Smooth muscle cell (in vitro differentiated cells): Measurements from ENCODE around the gene LIX1. TPM values are rescaled to one million over a fixed set of nuclear protein-coding genes. Genes with fewer than 3 reads are reported as not detected.
A peak's percentile ranks its signal among the peaks of the same experiment; 100 is the strongest.

Source experiments
- DNase-seq: peaks from one replicate; lab custom pipeline; 2025; ENCODE audit not compliant: unreplicated experiment; lab: John Stamatoyannopoulos, UW
- H2AFZ ChIP-seq: fragments of 200-600 bp; sonication (generic); 2 replicates; pipeline ENCODE4 v1.6.0; 2016; ENCODE audit warnings: antibody characterized with exemption, low read depth, mild to moderate bottlenecking
- H3F3A ChIP-seq: fragments of 200-600 bp; sonication (generic); 2 replicates; pipeline ENCODE4 v1.6.0; 2017; ENCODE audit warnings: antibody characterized with exemption, low read depth
- H3K27ac ChIP-seq: fragments of 200-600 bp; sonication (generic); 2 replicates; pipeline ENCODE4 v1.5.1; 2016; ENCODE audit warnings: low read depth, mild to moderate bottlenecking
- H3K27me3 ChIP-seq: fragments of 200-600 bp; sonication (generic); 2 replicates; pipeline ENCODE4 v1.6.1; 2016; ENCODE audit warnings: low read depth, mild to moderate bottlenecking
- H3K36me3 ChIP-seq: fragments of 200-600 bp; sonication (generic); 2 replicates; pipeline ENCODE4 v1.5.1; 2016; ENCODE audit warnings: low read depth
- H3K4me1 ChIP-seq: fragments of 200-600 bp; sonication (generic); 2 replicates; pipeline ENCODE4 v1.5.1; 2016; ENCODE audit warnings: low read depth
- H3K4me2 ChIP-seq: fragments of 200-600 bp; sonication (generic); 2 replicates; pipeline ENCODE4 v1.6.0; 2016; ENCODE audit warnings: mild to moderate bottlenecking
- H3K4me3 ChIP-seq: fragments of 200-600 bp; sonication (generic); 2 replicates; pipeline ENCODE4 v1.5.1; 2016; ENCODE audit warnings: mild to moderate bottlenecking
- H3K79me2 ChIP-seq: fragments of 200-600 bp; sonication (generic); 2 replicates; pipeline ENCODE4 v1.6.0; 2016; ENCODE audit warnings: low read depth, mild to moderate bottlenecking
- H3K9ac ChIP-seq: fragments of 200-600 bp; sonication (generic); 2 replicates; pipeline ENCODE4 v1.6.0; 2016; ENCODE audit warnings: low read depth
- H3K9me3 ChIP-seq: fragments of 200-600 bp; sonication (generic); replicated peaks from 2 replicates; pipeline ENCODE4 v1.5.1; 2016; ENCODE audit warnings: low read depth
- H4K20me1 ChIP-seq: fragments of 200-600 bp; sonication (generic); 2 replicates; pipeline ENCODE4 v1.6.0; 2016; ENCODE audit warnings: low read depth
- CTCF ChIP-seq: fragments of 200-600 bp; sonication (generic); IDR thresholded peaks from 2 replicates; pipeline ENCODE4 v1.5.1; 2017; ENCODE audit warnings: borderline replicate concordance, mild to moderate bottlenecking, antibody characterized with exemption; ENCODE audit not compliant: insufficient read depth, poor library complexity, severe bottlenecking
- WGBS: methylation state at CpG from one replicate; pipeline ENCODE4 v1.1.7; 2016; ENCODE audit warnings: low lambda C conversion rate; 5-methylcytosine and 5-hydroxymethylcytosine counted together
- polyA plus RNA-seq: library from polyadenylated mRNA; unstranded; fragments of >200 nt; fragmentation: Nextera tagmentation; extraction: Ambion mirVana; gene quantifications from 2 replicates; pipeline ENCODE4 v1.2.1, GENCODE V29; 2016
- total RNA-seq: library from RNA; depleted of rRNA; stranded (reverse); fragments of >200 nt; gene quantifications from 2 replicates; pipeline ENCODE4 v1.2.3, GENCODE V29; 2014

LIX1 gene
- total and polyA plus RNA-seq, 2 experiments from 2014 or later = 20.1 to 21.8 TPM

GRCh38 chr5:97134634-97135033 is 7.8 kb downstream of the LIX1 start:
- Histone ChIP-seq H3K36me3 (no peaks in the 10 kb centered on the region), H3K4me1 (peaks cover 87% of the 10 kb centered on the region), H3K9ac (no peak overlapping the region), H3F3A (peaks cover 11% of the 10 kb centered on the region), H4K20me1 (no peaks in the 10 kb centered on the region), H3K4me2 (no peak overlapping the region), H3K27me3 (no peaks in the 10 kb centered on the region), H2AFZ (peak overlapping the region; percentile 12), H3K79me2 (peaks cover 27% of the 10 kb centered on the region), H3K4me3 (no peak overlapping the region), H3K27ac (peak overlapping the region; percentile 79), H3K9me3 (no peaks in the 10 kb centered on the region)
- DNase-seq = no peak
- TF ChIP-seq CTCF = no peak
- 89% methylated on average over 3 of the region's 3 CpGs for WGBS

GRCh38 chr5:97133101-97133500 is 9.3 kb downstream of the LIX1 start:
- H4K20me1 ChIP-seq = no peaks in the 10 kb centered on the region
- no peak for TF ChIP-seq CTCF

GRCh38 chr5:97131921-97132320 is 10.5 kb downstream of the LIX1 start:
- no peak for TF ChIP-seq CTCF
- H3K4me3 ChIP-seq = no peak overlapping the region
- peaks cover 65% of the 10 kb centered on the region for H3K4me1 ChIP-seq
- H3K27ac ChIP-seq = peak overlapping the region; percentile 79
- H3K4me2 ChIP-seq = peak overlapping the region; percentile 44
- H3K9me3 ChIP-seq = no peaks in the 10 kb centered on the region
- H3K27me3 ChIP-seq = no peaks in the 10 kb centered on the region
- no peaks in the 10 kb centered on the region for H4K20me1 ChIP-seq
- H2AFZ ChIP-seq = no peak overlapping the region
- no peak for DNase-seq
- no peaks in the 10 kb centered on the region for H3K36me3 ChIP-seq
- peaks cover 4% of the 10 kb centered on the region for H3K79me2 ChIP-seq
- WGBS = 81% methylated on average over 5 of the region's 5 CpGs
- H3F3A ChIP-seq = peaks cover 11% of the 10 kb centered on the region
- H3K9ac ChIP-seq = peak overlapping the region; percentile 29

More at GRCh38 chr5:97133101-97133500, 9.3 kb downstream of the LIX1 start:
- Histone ChIP-seq H3K4me2 (peak overlapping the region; percentile 44), H3K9me3 (no peaks in the 10 kb centered on the region), H3K27ac (peak overlapping the region; percentile 79), H3K79me2 (peaks cover 12% of the 10 kb centered on the region), H3K36me3 (no peaks in the 10 kb centered on the region), H3K9ac (peak overlapping the region; percentile 10), H2AFZ (peak overlapping the region; percentile 56), H3F3A (peaks cover 11% of the 10 kb centered on the region), H3K4me1 (peaks cover 77% of the 10 kb centered on the region), H3K27me3 (no peaks in the 10 kb centered on the region), H3K4me3 (no peak overlapping the region)
- no peak for DNase-seq

GRCh38 chr5:97131139-97131710 is 11.2 kb downstream of the LIX1 start:
- Histone ChIP-seq H3K9ac (no peak overlapping the region), H4K20me1 (no peaks in the 10 kb centered on the region), H3K36me3 (no peaks in the 10 kb centered on the region), H3K27ac (peak overlapping the region; percentile 79), H3K4me1 (peaks cover 58% of the 10 kb centered on the region), H3K4me2 (peak overlapping the region; percentile 44), H3K79me2 (no peaks in the 10 kb centered on the region), H3K27me3 (no peaks in the 10 kb centered on the region), H2AFZ (no peak overlapping the region), H3K4me3 (no peak overlapping the region), H3K9me3 (no peaks in the 10 kb centered on the region), H3F3A (peaks cover 11% of the 10 kb centered on the region)
- TF ChIP-seq CTCF = no peak
- DNase-seq = no peak
